ENCODE data around the gene ERMAP.

GRCh38 chr1:42877380-42877779, 60.5 kb downstream of the ERMAP start:
- TF ChIP-seq POLR2A (IDR thresholded peaks at IDR 0.05; ENCODE audit: low read depth, low read length) (no peak), POLR2AphosphoS5 (IDR thresholded peaks at IDR 0.05; ENCODE audit: low read depth, low read length) (no peak)
